ENCODE measurements around the gene CILP. TPM values are rescaled to one million over a fixed set of nuclear protein-coding genes. Genes with fewer than 3 reads are reported as not detected.

The CILP gene
- total RNA-seq, 2 experiments from 2014 or later, result 0.06 TPM; not detected in 1

GRCh38 chr15:65255486-65256140, 44.3 kb upstream of the CILP start:
- Histone ChIP-seq H3K36me3 (ENCODE audit: insufficient read depth, low read length) (peaks cover 36% of the 10 kb centered on the region), H3K4me2 (ENCODE audit: low read length) (no peak overlapping the region), H3K9me2 (ENCODE audit: insufficient read depth, low read length) (no peaks in the 10 kb centered on the region), H3K4me1 (ENCODE audit: insufficient read depth, low read length, poor library complexity, severe bottlenecking) (no peaks in the 10 kb centered on the region), H3K27ac (ENCODE audit: low read depth, low read length, poor library complexity, severe bottlenecking) (no peak overlapping the region), H4K20me1 (ENCODE audit: insufficient read depth, low read length) (no peaks in the 10 kb centered on the region), H3K79me2 (ENCODE audit: insufficient read depth, low read depth, low read length) (no peaks in the 10 kb centered on the region), H3K4me3 (ENCODE audit: low read depth, low read length, poor library complexity, severe bottlenecking) (no peak overlapping the region), H2AFZ (ENCODE audit: low read length) (no peak overlapping the region), H3K9me3 (ENCODE audit: low read length) (no peaks in the 10 kb centered on the region)
- ChIA-PET CTCF (ENCODE audit: unreplicated experiment) (no interaction called here), POLR2A (interaction anchor here (0.6 to 0.7 kb wide), 2 partner anchors 24 to 557 kb away, joined by 3 read pairs; no protein-coding TSS in a partner anchor)
- no peak for DNase-seq (ENCODE audit: low spot score)
- TF ChIP-seq EZH2phosphoT487 (IDR thresholded peaks at IDR 0.05; ENCODE audit: borderline replicate concordance, low read depth, low read length), result no peak
- no peak for TF ChIP-seq CTCF (conservative IDR thresholded peaks at IDR 0.05; ENCODE audit: low read length)
- BruUV-seq (replicated peaks), result no TSS peak
- intact Hi-C loops (cut with micrococcal nuclease; ENCODE audit: unreplicated experiment), result no loop called here

DNA sequence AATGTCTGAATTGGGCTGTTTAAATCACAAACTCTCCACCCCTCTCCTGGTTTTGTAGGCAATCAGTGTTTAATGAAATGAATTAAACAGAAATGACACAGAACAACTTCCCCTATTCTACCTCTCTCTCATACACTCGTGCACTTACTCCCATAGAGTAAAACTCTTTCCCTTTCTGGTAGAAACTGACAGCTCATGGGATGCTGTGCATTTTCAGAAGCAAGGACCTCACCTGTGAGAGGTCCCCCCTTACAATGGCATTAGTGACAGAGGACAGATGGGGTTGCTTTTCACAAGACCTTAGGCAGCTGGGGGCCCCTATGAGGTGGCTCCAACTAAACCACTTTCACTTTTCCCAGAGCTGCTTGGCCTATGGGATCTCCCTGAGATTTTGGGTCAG, 43.5 kb upstream of the CILP start:
- Histone ChIP-seq H4K20me1 (ENCODE audit: insufficient read depth, low read length) (no peaks in the 10 kb centered on the region), H3K9me3 (ENCODE audit: low read length) (no peaks in the 10 kb centered on the region), H3K36me3 (ENCODE audit: insufficient read depth, low read length) (peaks cover 27% of the 10 kb centered on the region), H3K79me2 (ENCODE audit: insufficient read depth, low read depth, low read length) (no peaks in the 10 kb centered on the region), H3K4me3 (ENCODE audit: low read depth, low read length, poor library complexity, severe bottlenecking) (no peak overlapping the region), H3K4me1 (ENCODE audit: insufficient read depth, low read length, poor library complexity, severe bottlenecking) (no peaks in the 10 kb centered on the region), H3K9me2 (ENCODE audit: insufficient read depth, low read length) (no peaks in the 10 kb centered on the region), H2AFZ (ENCODE audit: low read length) (no peak overlapping the region), H3K4me2 (ENCODE audit: low read length) (no peak overlapping the region), H3K27ac (ENCODE audit: low read depth, low read length, poor library complexity, severe bottlenecking) (no peak overlapping the region)
- no TSS peak for BruUV-seq (replicated peaks)
- TF ChIP-seq CTCF (conservative IDR thresholded peaks at IDR 0.05; ENCODE audit: low read length), result no peak
- no peak for TF ChIP-seq EZH2phosphoT487 (IDR thresholded peaks at IDR 0.05; ENCODE audit: borderline replicate concordance, low read depth, low read length)
- ChIA-PET POLR2A (no interaction called here), CTCF (ENCODE audit: unreplicated experiment) (no interaction called here)
- intact Hi-C loops (cut with micrococcal nuclease; ENCODE audit: unreplicated experiment), result no loop called here
- DNase-seq (ENCODE audit: low spot score), result no peak

DNA sequence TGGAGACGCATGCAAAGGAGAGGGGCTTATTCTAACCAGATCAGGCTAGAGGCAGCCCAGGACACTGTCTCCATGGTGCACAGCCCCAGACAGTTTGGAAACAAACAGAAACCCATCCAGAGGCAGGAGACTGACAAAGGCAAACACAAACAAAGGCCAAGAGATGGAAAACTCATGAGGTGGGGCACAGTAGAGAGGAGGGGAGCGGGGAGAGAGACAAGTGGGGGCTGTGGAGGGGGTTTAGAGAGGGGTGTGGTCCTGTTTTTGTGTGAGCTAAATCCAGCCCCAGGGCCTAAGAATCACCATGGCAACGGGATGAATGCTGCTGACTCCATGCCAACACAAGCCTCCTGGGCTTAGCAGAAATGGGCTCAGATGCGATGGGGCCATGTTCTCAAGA, 43.1 kb upstream of the CILP start:
- H3K4me2 ChIP-seq (ENCODE audit: low read length), result no peak overlapping the region
- CTCF ChIA-PET (ENCODE audit: unreplicated experiment), result no interaction called here
- intact Hi-C loops (cut with micrococcal nuclease; ENCODE audit: unreplicated experiment), result no loop called here
- no TSS peak for BruUV-seq (replicated peaks)
- TF ChIP-seq EZH2phosphoT487 (IDR thresholded peaks at IDR 0.05; ENCODE audit: borderline replicate concordance, low read depth, low read length) (no peak), CTCF (conservative IDR thresholded peaks at IDR 0.05; ENCODE audit: low read length) (no peak)
- DNase-seq (ENCODE audit: low spot score), result no peak
- POLR2A ChIA-PET, result no interaction called here
- H3K27ac ChIP-seq (ENCODE audit: low read depth, low read length, poor library complexity, severe bottlenecking), result no peak overlapping the region
- H3K9me3 ChIP-seq (ENCODE audit: low read length), result no peaks in the 10 kb centered on the region
- H3K4me3 ChIP-seq (ENCODE audit: low read depth, low read length, poor library complexity, severe bottlenecking), result no peak overlapping the region
- peaks cover 23% of the 10 kb centered on the region; the same call in 1 of the 2 replicates for H3K36me3 ChIP-seq (ENCODE audit: insufficient read depth, low read length)
- H4K20me1 ChIP-seq (ENCODE audit: insufficient read depth, low read length), result no peaks in the 10 kb centered on the region
- no peaks in the 10 kb centered on the region for H3K79me2 ChIP-seq (ENCODE audit: insufficient read depth, low read depth, low read length)
- no peaks in the 10 kb centered on the region for H3K9me2 ChIP-seq (ENCODE audit: insufficient read depth, low read length)
- H2AFZ ChIP-seq (ENCODE audit: low read length), result no peak overlapping the region
- no peaks in the 10 kb centered on the region for H3K4me1 ChIP-seq (ENCODE audit: insufficient read depth, low read length, poor library complexity, severe bottlenecking)

Data from OCI-LY7 (cell line).